SK-N-SH treated with all-trans-retinoic acid at 6 μM for 48 hours (cell line): ENCODE results near the gene DHDH.

Source experiments
- ARNTL ChIP-seq: fragments of 450-650 bp; formaldehyde crosslinking; IDR thresholded peaks from 2 replicates; pipeline ENCODE4 v1.5.0; 2020; ENCODE audit warnings: low read depth, mild to moderate bottlenecking, moderate library complexity, borderline replicate concordance
- CREB5 ChIP-seq: fragments of 250-450 bp; sonication (Bioruptor Pico); IDR thresholded peaks from 2 replicates; pipeline ENCODE4 v1.5.1; 2020; ENCODE audit warnings: low read depth, mild to moderate bottlenecking, moderate library complexity
- RARB ChIP-seq: fragments of 250-450 bp; sonication (Bioruptor Pico); IDR thresholded peaks from 2 replicates; pipeline ENCODE4 v1.8.0; 2021; ENCODE audit warnings: mild to moderate bottlenecking, moderate library complexity
- TSHZ2 ChIP-seq: fragments of 250-450 bp; sonication (Bioruptor Pico); IDR thresholded peaks from 2 replicates; pipeline ENCODE4 v1.5.0; 2020; ENCODE audit warnings: mild to moderate bottlenecking, moderate library complexity

DNA sequence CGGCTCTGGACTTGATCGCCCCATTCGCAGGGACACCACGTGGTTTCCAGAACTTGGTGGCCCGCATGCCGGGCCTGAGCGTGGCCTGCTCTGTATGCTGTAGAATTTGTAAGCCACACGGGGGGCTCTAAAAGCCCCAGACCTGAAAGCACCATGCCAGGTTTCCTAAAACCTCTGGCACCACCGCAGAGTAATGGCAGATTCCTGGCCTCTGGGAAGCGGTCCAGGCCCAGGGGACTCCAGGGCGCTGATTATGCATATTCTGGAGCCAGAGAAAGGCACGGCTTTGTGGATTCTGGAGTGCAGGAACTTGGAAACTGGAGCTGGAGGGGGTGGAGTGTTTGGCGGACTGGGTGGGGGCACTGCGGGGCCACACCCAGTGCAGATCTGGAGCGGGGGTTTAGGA, 35.3 kb downstream of the DHDH start:
- no peak for TF ChIP-seq CREB5 (CRISPR knock-in tag)
- TF ChIP-seq TSHZ2 (CRISPR knock-in tag): no peak
- TF ChIP-seq RARB (CRISPR knock-in tag): no peak
- TF ChIP-seq ARNTL (CRISPR knock-in tag): no peak
